Loucy (cell line): ENCODE results near the gene KCNQ2.

Experiments used
- CTCF ChIP-seq: fragments of 200-600 bp; sonication (generic); conservative IDR thresholded peaks from 2 replicates; pipeline ENCODE4 v1.5.1; 2014; ENCODE audit warnings: mild to moderate bottlenecking, antibody characterized with exemption, low read length
- EZH2phosphoT487 ChIP-seq: fragments of 200-600 bp; IDR thresholded peaks from 2 replicates; pipeline ENCODE4 v1.6.1; 2018; ENCODE audit warnings: antibody characterized with exemption, mild to moderate bottlenecking, moderate library complexity, borderline replicate concordance

GRCh38 chr20:63354636-63355350 is 117.7 kb downstream of the KCNQ2 start:
- TF ChIP-seq EZH2phosphoT487: no peak
- TF ChIP-seq CTCF: no peak
